Endothelial cell of umbilical vein (primary cell): Measurements from ENCODE around the gene CNTN6. TPM values are rescaled to one million over a fixed set of nuclear protein-coding genes. Genes with fewer than 3 reads are reported as not detected.

Source experiments
- BruUV-seq: library from RNA; stranded (reverse); fragments of 400-500 nt; replicated peaks from 2 replicates; lab custom pipeline; 2021; lab: Mats Ljungman, UMichigan
- CTCF ChIA-PET: fragments of 300-600, 350-600 bp; sonication (Branson Sonifier 250); formaldehyde crosslinking; loops from one replicate; lab custom pipeline; 2021; ENCODE audit warnings: antibody characterized with exemption, inconsistent platforms; lab: Charles Lee
- POLR2A ChIA-PET: fragments of 300-600, 350-600 bp; sonication (Branson Sonifier 250); formaldehyde crosslinking; loops from one replicate; lab custom pipeline; 2021; ENCODE audit warnings: antibody characterized with exemption, inconsistent platforms; lab: Charles Lee
- DNase-seq: peaks from one replicate; pipeline ENCODE4 v3.0.0-alpha.2; 2011; ENCODE audit warnings: low read depth, low spot score
- FAIRE-seq: peaks from 2 replicates; lab custom pipeline; 2011; peaks lifted over from hg19 to GRCh38; lab: Jason Lieb, UNC
- H2AFZ ChIP-seq: 2 replicates; pipeline ENCODE4 v1.6.0; 2012; ENCODE audit warnings: low read depth, low read length, control low read depth, inconsistent platforms
- H3K27ac ChIP-seq: 2 replicates; pipeline ENCODE4 v1.5.1; 2011; ENCODE audit warnings: low read depth, mild to moderate bottlenecking, control low read depth, low read length, moderate library complexity; ENCODE audit not compliant: insufficient read depth
- H3K27me3 ChIP-seq, 2 experiments: 2 replicates each; pipeline versions ENCODE4 v1.6.0 to v1.6.1; 2011; ENCODE audit warnings: low read length in 2 of 2, mixed read lengths in 1 of 2; ENCODE audit not compliant: control insufficient read depth in 2 of 2, insufficient read depth in 2 of 2
- H3K36me3 ChIP-seq, 2 experiments: 2 replicates in 1 of 2; 3 replicates in 1 of 2; pipeline ENCODE4 v1.5.1; 2011; ENCODE audit warnings: low read length in 2 of 2, mild to moderate bottlenecking in 1 of 2, moderate library complexity in 1 of 2; ENCODE audit not compliant: control insufficient read depth in 2 of 2, insufficient read depth in 2 of 2; ENCODE audit errors: extremely low read depth in 1 of 2
- H3K4me1 ChIP-seq: 3 replicates; pipeline ENCODE4 v1.5.1; 2011; ENCODE audit warnings: mild to moderate bottlenecking, low read length; ENCODE audit not compliant: control insufficient read depth, insufficient read depth; ENCODE audit errors: extremely low read depth
- H3K4me2 ChIP-seq: 2 replicates; pipeline ENCODE4 v1.6.1; 2011; ENCODE audit warnings: low read length, control low read depth, mixed read lengths; ENCODE audit not compliant: insufficient read depth
- H3K4me3 ChIP-seq, 3 experiments: fragments of 200-600 bp in 1 of 3; sonication (generic), shearing (Covaris generic) in 1 of 3; replicated peaks in 1 of 3; 2 replicates each; pipeline ENCODE4 v1.5.1; 2011 to 2016; ENCODE audit warnings: control low read depth in 3 of 3, low read length in 3 of 3, mild to moderate bottlenecking in 2 of 3, inconsistent platforms in 1 of 3, low read depth in 1 of 3, moderate library complexity in 1 of 3; ENCODE audit not compliant: insufficient read depth in 1 of 3
- H3K79me2 ChIP-seq: 2 replicates; pipeline ENCODE4 v1.6.0; 2012; ENCODE audit warnings: low read length, inconsistent platforms; ENCODE audit not compliant: control insufficient read depth, insufficient read depth
- H3K9ac ChIP-seq: replicated peaks from 2 replicates; pipeline ENCODE3; 2011; ENCODE audit warnings: low read length, control low read depth; ENCODE audit not compliant: insufficient read depth; ENCODE audit errors: extremely low read depth
- H3K9me1 ChIP-seq: replicated peaks from 3 replicates; pipeline ENCODE4 v1.6.0; 2011; ENCODE audit warnings: mild to moderate bottlenecking, low read length; ENCODE audit not compliant: control insufficient read depth, insufficient read depth; ENCODE audit errors: extremely low read depth
- H3K9me3 ChIP-seq: replicated peaks from 2 replicates; pipeline ENCODE4 v1.5.1; 2012; ENCODE audit warnings: low read length, inconsistent platforms; ENCODE audit not compliant: control insufficient read depth, insufficient read depth
- H4K20me1 ChIP-seq: replicated peaks from 2 replicates; pipeline ENCODE3; 2011; ENCODE audit warnings: mild to moderate bottlenecking, low read length; ENCODE audit not compliant: control insufficient read depth, insufficient read depth; ENCODE audit errors: extremely low read depth
- EZH2 ChIP-seq: IDR thresholded peaks from 2 replicates; pipeline ENCODE4 v1.6.1; 2012; ENCODE audit warnings: borderline replicate concordance, low read depth, mild to moderate bottlenecking, moderate library complexity, low read length, inconsistent platforms; ENCODE audit not compliant: severe bottlenecking
- FOS ChIP-seq: IDR thresholded peaks from 2 replicates; pipeline ENCODE4 v1.6.1; 2011; ENCODE audit warnings: mild to moderate bottlenecking, low read length, moderate library complexity, borderline replicate concordance; ENCODE audit not compliant: insufficient read depth
- GATA2 ChIP-seq: IDR thresholded peaks from 2 replicates; pipeline ENCODE4 v1.7.0; 2011; ENCODE audit warnings: low read depth, mild to moderate bottlenecking, moderate library complexity, mixed read lengths, low read length; ENCODE audit not compliant: insufficient read length, insufficient read depth
- JUN ChIP-seq: IDR thresholded peaks from 2 replicates; pipeline ENCODE4 v1.6.1; 2011; ENCODE audit warnings: borderline replicate concordance, low read depth; ENCODE audit not compliant: insufficient read length, insufficient read depth
- MAX ChIP-seq: IDR thresholded peaks from 2 replicates; pipeline ENCODE4 v1.6.1; 2011; ENCODE audit not compliant: insufficient read depth, insufficient read length
- MYC ChIP-seq: IDR thresholded peaks from one replicate; pipeline ENCODE4 v1.6.1; 2011; ENCODE audit warnings: mild to moderate bottlenecking, low read depth, low read length
- POLR2A ChIP-seq: IDR thresholded peaks from 2 replicates; pipeline ENCODE4 v1.6.1; 2012; ENCODE audit warnings: low read depth, mild to moderate bottlenecking, control low read depth, low read length
- POLR2AphosphoS5 ChIP-seq: IDR thresholded peaks from 2 replicates; pipeline ENCODE4 v1.6.1; 2012; ENCODE audit warnings: low read depth, mild to moderate bottlenecking, control low read depth, low read length, moderate library complexity; ENCODE audit not compliant: insufficient read depth
- dilution Hi-C: fragments of 300-500 bp; cut with MboI; formaldehyde crosslinking; loops from one replicate; pipeline ENCODE4 v1.15.0; 2019; ENCODE audit warnings: low sequenced_read_pairs; ENCODE audit not compliant: extremely low pct_ligation_motif_present
- intact Hi-C: fragments of 100-400 bp; cut with micrococcal nuclease; formaldehyde crosslinking; loops from one replicate; pipeline ENCODE4 v1.10.0; 2022
- polyA plus RNA-seq, 4 experiments: library from polyadenylated mRNA; depleted of rRNA in 3 of 4; stranded (reverse) in 3 of 4; unstranded in 1 of 4; fragments of >200 nt; gene quantifications; 2 replicates each; pipeline versions ENCODE4 v1.2.1 to v1.2.3, GENCODE V29; 2011 to 2012; ENCODE audit warnings: missing spikeins in 1 of 4
- total RNA-seq: library from RNA; stranded (reverse); gene quantifications from 2 replicates; pipeline ENCODE4 v1.2.3, GENCODE V29; 2021
- TF ChIP-seq, protein P1 (sequence below), 2 donors: IDR thresholded peaks; 1 replicate in 1 of 2; 2 replicates in 1 of 2; pipeline ENCODE4 v1.5.1; 2011; ENCODE audit warnings: low read length in 2 of 2, mild to moderate bottlenecking in 2 of 2, moderate library complexity in 2 of 2, control low read depth in 1 of 2, inconsistent platforms in 1 of 2, low read depth in 1 of 2; ENCODE audit not compliant: insufficient read depth in 1 of 2; ENCODE audit errors: extremely low read depth in 1 of 2

Gene CNTN6
- total and polyA plus RNA-seq, 2 donors (not counting 3 experiments of a cell fraction or from before 2014, with no cell fraction given), result not detected

DNA sequence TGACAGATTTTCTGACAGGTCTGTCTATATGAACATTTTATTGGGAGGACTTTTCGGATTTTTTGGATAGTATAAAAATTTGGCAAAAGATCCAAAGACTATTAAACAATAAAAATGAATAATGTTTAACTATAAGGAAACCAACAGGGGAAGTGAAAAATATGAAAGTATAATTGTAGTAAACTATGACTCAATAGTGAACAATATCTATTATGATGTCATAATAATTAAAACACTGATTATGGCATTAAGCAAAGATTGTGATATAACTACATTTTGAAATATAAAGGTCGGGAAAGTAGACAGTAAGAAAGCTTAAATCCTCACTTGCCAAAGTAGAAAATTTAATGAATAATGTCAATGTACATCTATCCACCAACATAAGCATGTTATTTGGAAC lies 44.3 kb upstream of the CNTN6 start:
- H3K4me2 ChIP-seq, result no peak overlapping the region
- no peak overlapping the region for H3K4me3 ChIP-seq
- peaks cover 2% of the 10 kb centered on the region for H3K9me3 ChIP-seq
- dilution Hi-C loops, result no loop called here
- H3K79me2 ChIP-seq, result no peaks in the 10 kb centered on the region
- intact Hi-C loops, result no loop called here
- H3K9me1 ChIP-seq, result no peaks in the 10 kb centered on the region
- no peaks in the 10 kb centered on the region for H3K27me3 ChIP-seq
- no peak overlapping the region for H3K9ac ChIP-seq
- FAIRE-seq (no peak), DNase-seq (no peak)
- BruUV-seq, result no TSS peak
- H3K27ac ChIP-seq, result no peak overlapping the region
- H4K20me1 ChIP-seq, result no peaks in the 10 kb centered on the region
- H3K4me1 ChIP-seq, result no peaks in the 10 kb centered on the region
- POLR2A ChIA-PET, result no interaction called here
- TF ChIP-seq EZH2 (no peak), FOS (no peak), POLR2AphosphoS5 (no peak), GATA2 (no peak), MAX (no peak), MYC (no peak), JUN (no peak), POLR2A (no peak)
- TF ChIP-seq, protein P1, sequence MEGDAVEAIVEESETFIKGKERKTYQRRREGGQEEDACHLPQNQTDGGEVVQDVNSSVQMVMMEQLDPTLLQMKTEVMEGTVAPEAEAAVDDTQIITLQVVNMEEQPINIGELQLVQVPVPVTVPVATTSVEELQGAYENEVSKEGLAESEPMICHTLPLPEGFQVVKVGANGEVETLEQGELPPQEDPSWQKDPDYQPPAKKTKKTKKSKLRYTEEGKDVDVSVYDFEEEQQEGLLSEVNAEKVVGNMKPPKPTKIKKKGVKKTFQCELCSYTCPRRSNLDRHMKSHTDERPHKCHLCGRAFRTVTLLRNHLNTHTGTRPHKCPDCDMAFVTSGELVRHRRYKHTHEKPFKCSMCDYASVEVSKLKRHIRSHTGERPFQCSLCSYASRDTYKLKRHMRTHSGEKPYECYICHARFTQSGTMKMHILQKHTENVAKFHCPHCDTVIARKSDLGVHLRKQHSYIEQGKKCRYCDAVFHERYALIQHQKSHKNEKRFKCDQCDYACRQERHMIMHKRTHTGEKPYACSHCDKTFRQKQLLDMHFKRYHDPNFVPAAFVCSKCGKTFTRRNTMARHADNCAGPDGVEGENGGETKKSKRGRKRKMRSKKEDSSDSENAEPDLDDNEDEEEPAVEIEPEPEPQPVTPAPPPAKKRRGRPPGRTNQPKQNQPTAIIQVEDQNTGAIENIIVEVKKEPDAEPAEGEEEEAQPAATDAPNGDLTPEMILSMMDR (IDR thresholded peaks at IDR 0.05; ENCODE audit: extremely low read depth in 1 of 2, insufficient read depth in 1 of 2, low read depth in 1 of 2, low read length in 2 of 2), result no peak
- CTCF ChIA-PET, result no interaction called here
- H2AFZ ChIP-seq, result no peak overlapping the region
- no peaks in the 10 kb centered on the region for H3K36me3 ChIP-seq
